Right lobe of liver (tissue), 6 donors: Measurements from ENCODE around the gene LGALS9. TPM values are rescaled to one million over a fixed set of nuclear protein-coding genes. Genes with fewer than 3 reads are reported as not detected.
A peak's percentile ranks its signal among the peaks of the same experiment; 100 is the strongest.
"Not testable (repeated sequence)": the region's sequence is repeated elsewhere in the genome, so short reads cannot be mapped to it uniquely, and the experiment has no call there.

ENCODE experiments used
- ATAC-seq, 4 donors: fragments of 200-7000 bp; cut with Tn5 transposase; one replicate each; pipeline ENCODE4 v1.9.1; 2020; ENCODE audit warnings: mild to moderate bottlenecking in 4 of 4, moderate library complexity in 4 of 4
- DNase-seq, 3 donors: peaks; one replicate each; pipeline ENCODE4 v3.0.0-alpha.2; 2020
- H3K27ac ChIP-seq, 3 donors: fragments of 200-600 bp; one replicate each; pipeline ENCODE4 v1.8.0; 2022
- H3K27me3 ChIP-seq, 2 donors: fragments of 200-600 bp; one replicate each; pipeline ENCODE4 v1.8.0; 2022
- H3K36me3 ChIP-seq, 4 donors: fragments of 200-600 bp; sonication (generic) in 1 of 4; one replicate each; pipeline versions ENCODE4 v1.5.1 to v1.8.0; 2017 to 2022; ENCODE audit warnings: control low read depth in 1 of 4
- H3K4me1 ChIP-seq, 4 donors: fragments of 200-600 bp; sonication (generic) in 1 of 4; one replicate each; pipeline versions ENCODE4 v1.5.1 to v1.8.0; 2017 to 2022; ENCODE audit warnings: control low read depth in 1 of 4
- H3K4me3 ChIP-seq, 3 donors: fragments of 200-600 bp; one replicate each; pipeline ENCODE4 v1.8.0; 2022
- H3K9me3 ChIP-seq, 4 donors: fragments of 200-600 bp; sonication (generic) in 1 of 4; one replicate each; pipeline versions ENCODE4 v1.5.1 to v1.8.0; 2017 to 2022; ENCODE audit warnings: control low read depth in 1 of 4
- CTCF ChIP-seq, 4 donors: fragments of 200-600 bp in 3 of 4; fragments of 450-650 bp in 1 of 4; IDR thresholded peaks; one replicate each; pipeline versions ENCODE4 v1.5.1 to v1.8.0; 2016 to 2022; ENCODE audit warnings: antibody characterized with exemption in 4 of 4, mild to moderate bottlenecking in 2 of 4
- POLR2A ChIP-seq: fragments of 450-650 bp; IDR thresholded peaks from one replicate; pipeline ENCODE4 v1.6.1; 2017; ENCODE audit warnings: antibody characterized with exemption, mild to moderate bottlenecking
- WGBS: methylation state at CpG from one replicate; pipeline ENCODE4 v1.1.6; 2018; ENCODE audit warnings: low coverage, low lambda C conversion rate; ENCODE audit not compliant: insufficient coverage; ENCODE audit errors: missing lambda C conversion rate; 5-methylcytosine and 5-hydroxymethylcytosine counted together
- intact Hi-C, 2 donors: fragments of 100-400 bp; cut with DNase I; formaldehyde crosslinking; loops; one replicate each; pipeline versions ENCODE4 v1.11.2 to v1.14.1; 2022
- total RNA-seq, 6 experiments: library from RNA; depleted of rRNA in 2 of 6; stranded (reverse); fragments of >200 nt in 2 of 6; fragmentation: NEBNext Ultra II Directional in 3 of 6; extraction: Animal tissue kit (Norgen Biotek cat#: 25700) in 3 of 6; gene quantifications; one replicate each; pipeline versions ENCODE4 v1.1.0 to v1.2.4, GENCODE V29; 2016 to 2023
- donor health status: DM: no; HTN: yes; CAD: no.
- donor health status: DM: no; HTN: no; CAD: no.
- donor health status: DM: no; HTN: no; CAD: no.
- donor health status: DM: no; HTN: yes; CAD: no.
- donor health status: DM: no; HTN: yes; CAD: no.

Gene LGALS9
- total RNA-seq, 6 experiments from 2014 or later = 9.1 to 37.9 (median 12.4) TPM

- H3K4me3 ChIP-seq = peak overlapping the region; percentile 28 to 32 (median 30)
- no peaks in the 10 kb centered on the region for H3K27me3 ChIP-seq
- peak overlapping the region in 2 of 3 donors; percentile 24 to 33 for H3K27ac ChIP-seq
- intact Hi-C loops = no loop called here
- H3K36me3 ChIP-seq = no peaks in the 10 kb centered on the region
- H3K4me1 ChIP-seq = peaks cover 0 to 9% (median 0%) of the 10 kb centered on the region in 4 donors
- WGBS = no CpG with 5 or more reads among the region's 6 CpGs
- TF ChIP-seq CTCF (IDR thresholded peaks at IDR 0.05) = no peak
- TF ChIP-seq POLR2A = no peak
- H3K9me3 ChIP-seq = no peaks in the 10 kb centered on the region
- no peak for DNase-seq
- peak; percentile 21 to 49 (median 32) for ATAC-seq
These were observed 398 bp downstream of the LGALS9 start for GRCh38 chr17:27631411-27631760.

- no peak for DNase-seq
- 73% methylated on average over 2 of the region's 11 CpGs for WGBS
- Histone ChIP-seq H3K36me3 (no peaks in the 10 kb centered on the region), H3K4me3 (peak overlapping the region in 2 of 3 donors; percentile 30 to 32), H3K9me3 (no peaks in the 10 kb centered on the region), H3K4me1 (peaks cover 0 to 9% (median 0%) of the 10 kb centered on the region in 4 donors), H3K27me3 (no peaks in the 10 kb centered on the region), H3K27ac (peak overlapping the region in 2 of 3 donors; percentile 24 to 53)
- ATAC-seq = no peak
- intact Hi-C loops = no loop called here
- TF ChIP-seq POLR2A (no peak), CTCF (IDR thresholded peaks at IDR 0.05) (no peak)
These were observed 1.1 kb downstream of the LGALS9 start for GRCh38 chr17:27631897-27632725.

- H3K27me3 ChIP-seq, H3K4me3 ChIP-seq, H3K4me1 ChIP-seq, intact Hi-C loops, H3K36me3 ChIP-seq, H3K9me3 ChIP-seq: not testable (repeated sequence)
- H3K27ac ChIP-seq = peak overlapping the region in 2 of 3 donors; percentile 8 to 53
- ATAC-seq = peak; percentile 72 to 79 (median 76)
- 27% methylated on average over 3 of the region's 9 CpGs for WGBS
- peak in 2 of 3 donors; percentile 67 to 74 for DNase-seq
These were observed 1.8 kb downstream of the LGALS9 start for GRCh38 chr17:27632766-27633165.

- peak overlapping the region in 1 of 3 donors; percentile 34 for H3K27ac ChIP-seq
- ATAC-seq = peak in 3 of 4 donors; percentile 16 to 47 (median 40)
- no peak overlapping the region for H3K4me3 ChIP-seq
These were observed 2.5 kb downstream of the LGALS9 start for GRCh38 chr17:27633312-27634025.

More at GRCh38 chr17:27633312-27634025, 2.5 kb downstream of the LGALS9 start:
- no peaks in the 10 kb centered on the region for H3K36me3 ChIP-seq
- no peaks in the 10 kb centered on the region for H3K27me3 ChIP-seq
- H3K4me1 ChIP-seq = peaks cover 0 to 9% (median 0%) of the 10 kb centered on the region in 4 donors
- TF ChIP-seq CTCF (IDR thresholded peaks at IDR 0.05) = no peak
- no peak for TF ChIP-seq POLR2A
- H3K9me3 ChIP-seq = no peaks in the 10 kb centered on the region
- WGBS = 60% methylated on average over 5 of the region's 14 CpGs
- intact Hi-C loops = no loop called here
- no peak for DNase-seq
